DMS153 (cell line): ENCODE results near the gene TEKT2.

Source experiments
- DNase-seq: peaks from one replicate; lab custom pipeline; 2025; lab: John Stamatoyannopoulos, UW

TEKT2 gene

GRCh38 chr1:36106269-36106668 lies 22.4 kb downstream of the TEKT2 start:
- DNase-seq = no peak

DNA sequence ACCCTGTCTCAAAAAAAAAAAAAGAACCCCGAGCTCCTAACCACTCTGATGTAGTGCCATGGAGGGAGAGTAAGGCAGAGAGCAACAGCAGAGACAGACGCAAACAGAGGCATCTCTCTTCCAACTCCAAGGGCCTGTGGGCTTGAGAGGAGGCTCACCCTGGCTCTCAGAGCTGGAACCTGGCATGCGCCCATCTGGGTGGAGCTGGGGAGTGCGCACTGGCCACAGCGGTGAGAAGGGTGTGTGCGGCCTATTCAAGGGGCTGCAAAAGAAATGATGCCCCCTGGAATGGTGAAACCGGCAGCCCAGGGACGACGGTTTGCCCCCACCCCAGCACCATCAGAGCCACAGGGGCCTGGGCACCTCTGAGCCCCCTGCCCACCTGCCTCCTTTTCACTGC lies 23.5 kb downstream of the TEKT2 start:
- DNase-seq = no peak

DNA sequence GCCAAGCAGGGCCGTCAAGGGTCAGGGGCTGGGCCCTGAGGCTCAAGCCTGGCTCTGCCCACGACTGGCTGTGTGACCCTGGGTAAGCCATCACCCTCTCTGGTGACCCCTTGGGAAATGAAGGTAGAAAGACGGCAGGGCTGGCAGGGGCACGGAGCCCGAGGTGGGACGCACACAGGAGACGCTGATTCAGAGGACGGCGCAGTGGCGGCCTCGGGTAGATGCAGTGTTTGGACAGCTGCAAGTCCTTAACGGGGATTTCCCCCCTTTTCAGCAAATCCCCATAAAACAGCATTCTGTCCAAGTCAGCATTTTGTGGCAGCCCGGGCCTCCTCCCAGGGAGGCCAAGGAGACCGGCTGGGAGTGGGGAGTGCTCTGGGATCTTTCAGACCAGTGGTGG lies 24.4 kb downstream of the TEKT2 start:
- no peak for DNase-seq

DNA sequence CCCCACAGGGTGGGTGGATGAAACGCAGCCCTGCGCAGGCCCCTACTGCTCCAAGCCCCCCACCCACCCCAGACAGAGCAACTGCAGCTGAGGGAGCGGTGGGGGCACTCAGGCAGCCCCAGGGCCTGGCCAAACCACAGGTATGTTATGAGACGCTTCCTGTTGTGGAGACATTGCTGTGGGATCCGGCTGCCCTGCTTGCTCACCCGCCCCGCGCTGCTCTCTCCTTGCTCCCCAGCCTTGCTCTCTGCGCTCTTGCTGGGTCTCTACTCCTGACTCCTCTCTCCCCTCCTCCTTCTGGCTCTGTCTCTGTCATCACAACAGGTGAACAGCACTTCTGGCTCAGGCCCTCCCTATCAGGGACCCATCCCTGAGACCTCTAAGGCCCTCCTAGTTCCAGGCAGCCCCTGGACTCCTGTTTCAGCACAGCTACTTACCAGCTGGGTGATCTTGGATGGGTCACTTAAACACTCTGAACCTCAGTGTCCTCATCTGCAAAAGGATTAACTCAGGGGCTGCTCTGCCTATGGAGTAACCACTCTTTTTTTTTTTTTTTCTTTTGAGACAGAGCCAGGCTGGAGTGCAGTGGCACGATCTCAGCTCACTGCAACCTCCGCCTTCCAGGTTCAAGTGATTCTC lies 25.3 kb downstream of the TEKT2 start:
- no peak for DNase-seq

DNA sequence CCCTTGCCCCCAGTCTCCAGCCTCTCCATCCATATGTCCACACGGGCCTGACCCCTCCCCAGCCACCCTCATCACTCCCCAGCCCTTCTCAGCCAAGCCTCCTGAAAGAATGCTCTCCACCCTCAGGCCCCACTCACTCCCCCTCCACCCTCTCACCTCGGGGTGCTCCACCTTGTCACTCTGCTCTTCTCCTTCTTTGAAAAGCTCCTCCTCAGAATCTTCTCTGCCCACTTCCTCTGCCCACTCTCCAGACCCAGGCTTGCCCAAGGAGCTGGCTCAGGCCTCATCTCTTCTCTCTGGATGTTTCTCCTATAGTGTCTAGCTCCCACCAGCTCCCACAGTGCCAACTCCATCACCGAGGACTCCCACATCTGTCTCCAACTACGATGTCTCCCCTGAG lies 27.3 kb downstream of the TEKT2 start:
- no peak for DNase-seq

DNA sequence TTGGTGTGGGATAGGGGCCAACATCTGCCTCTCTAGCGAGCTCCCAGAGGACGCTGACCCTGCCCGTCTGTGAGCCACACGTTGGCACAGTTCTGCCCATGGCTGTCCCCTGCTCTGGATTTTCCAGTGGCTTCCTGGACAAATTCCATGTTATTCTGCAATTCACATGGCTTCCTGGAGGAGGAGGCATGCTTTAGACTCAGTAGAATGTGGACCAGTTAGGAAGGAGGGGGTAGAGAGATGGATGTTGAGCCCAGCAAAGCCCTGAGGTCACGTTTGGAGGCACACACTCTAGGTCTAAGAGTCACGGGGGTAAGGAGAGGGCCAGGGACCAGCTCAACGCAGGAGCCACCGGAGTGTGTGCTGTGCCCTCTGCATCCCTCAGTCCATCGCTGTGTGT lies 28.9 kb downstream of the TEKT2 start:
- DNase-seq = no peak

DNA sequence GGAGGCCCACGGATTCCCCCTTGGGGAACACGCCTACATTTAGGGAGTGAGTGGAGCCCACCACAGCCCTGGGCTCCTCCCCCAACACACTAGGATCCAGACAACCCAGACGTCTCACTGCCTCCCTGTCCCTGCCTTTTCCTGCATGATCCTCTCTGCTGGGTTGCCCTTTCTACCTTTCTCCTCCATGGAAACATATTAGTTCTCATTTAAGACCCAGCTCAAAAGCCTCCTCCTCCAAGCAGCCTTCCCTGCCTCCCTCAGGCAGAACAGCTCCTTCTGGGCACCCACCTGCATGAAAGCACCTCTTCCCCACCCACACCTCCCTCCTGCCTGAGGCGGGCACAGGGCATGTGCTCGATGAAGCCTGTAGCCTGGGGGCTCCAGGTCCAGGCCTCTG lies 30.5 kb downstream of the TEKT2 start:
- DNase-seq = no peak

GRCh38 chr1:36115200-36115669 lies 31.3 kb downstream of the TEKT2 start:
- DNase-seq = no peak

- no peak for DNase-seq
Observed at GRCh38 chr1:36115931-36116330, 32.0 kb downstream of the TEKT2 start.

DNA sequence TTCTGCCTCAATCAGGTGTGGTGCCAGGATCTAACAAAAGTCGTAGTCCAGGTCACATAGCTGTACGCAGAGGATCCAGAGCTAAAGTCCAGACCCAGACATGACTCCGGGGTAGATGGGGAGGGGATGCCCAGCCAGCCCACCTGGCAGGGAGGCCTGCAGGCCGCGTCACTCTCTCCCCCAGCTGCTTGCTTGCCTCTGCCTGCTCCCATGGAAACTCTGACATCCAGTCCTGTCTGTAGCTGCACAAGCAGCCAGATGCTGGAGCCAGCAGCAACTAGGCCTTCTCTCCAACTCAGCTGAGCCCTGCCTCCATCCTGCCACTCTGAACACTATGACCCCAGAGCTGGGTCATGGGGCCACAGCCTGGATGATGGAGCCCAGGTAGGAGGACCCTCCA lies 33.0 kb downstream of the TEKT2 start:
- DNase-seq = no peak

DNA sequence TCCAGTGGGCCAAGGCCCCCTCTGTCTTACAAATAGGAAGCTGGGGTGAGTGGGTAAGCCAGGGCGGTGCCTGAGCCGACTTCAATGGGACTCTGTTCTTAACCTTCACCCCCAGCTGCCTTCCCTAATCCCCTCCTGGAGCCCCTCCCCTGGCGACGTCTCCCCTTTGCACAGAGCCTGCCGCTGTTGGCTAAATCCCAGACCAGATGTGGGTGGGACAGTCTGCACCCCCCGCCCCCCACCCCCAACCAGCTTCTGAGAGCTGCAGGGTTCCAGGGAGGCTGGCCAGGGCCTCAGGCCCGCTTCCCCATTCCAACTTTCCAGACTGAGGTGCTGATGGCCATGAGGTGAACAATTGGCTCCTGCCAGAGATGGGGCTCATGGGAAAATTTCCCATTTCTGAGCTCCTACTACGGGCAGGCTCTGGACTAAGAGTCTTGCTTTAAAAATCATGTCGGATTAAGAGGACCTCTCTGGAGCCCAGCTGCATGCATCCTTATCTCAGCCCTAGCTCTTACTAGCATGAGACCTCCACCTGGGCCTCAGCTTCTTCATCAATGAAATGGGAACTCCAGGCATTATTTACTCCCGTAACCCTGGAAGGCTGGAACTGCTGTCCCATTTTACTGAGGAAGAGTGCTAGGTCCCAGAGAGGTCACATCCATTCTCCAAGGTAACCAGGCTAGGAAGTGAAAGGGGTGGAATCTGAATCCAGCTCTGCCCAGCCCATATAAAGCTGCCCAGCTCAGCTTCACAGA lies 34.7 kb downstream of the TEKT2 start:
- no peak for DNase-seq

DNA sequence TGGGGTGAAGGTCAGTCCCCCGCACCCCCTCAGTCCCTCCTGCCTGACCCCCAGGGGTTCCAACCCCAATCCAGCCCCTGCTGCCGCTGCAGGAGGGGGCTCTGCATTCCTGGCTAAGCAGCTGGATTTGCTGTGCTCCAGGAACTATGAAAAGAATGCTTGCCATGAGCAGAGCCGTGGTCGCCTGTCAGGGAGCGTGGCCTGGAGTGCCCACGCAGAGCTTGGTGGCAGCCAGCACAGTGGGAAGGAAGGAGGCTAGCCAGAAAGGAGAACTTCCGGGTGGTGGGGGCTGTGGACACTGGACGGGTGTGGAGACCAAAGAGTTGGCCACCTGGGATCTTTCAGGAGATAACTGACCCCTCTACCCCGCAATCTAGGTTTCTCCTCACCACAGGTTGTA lies 35.6 kb downstream of the TEKT2 start:
- no peak for DNase-seq

GRCh38 chr1:36122062-36123030 lies 38.5 kb downstream of the TEKT2 start:
- no peak for DNase-seq

GRCh38 chr1:36123356-36123755 lies 39.5 kb downstream of the TEKT2 start:
- DNase-seq = no peak

GRCh38 chr1:36124404-36125128 lies 40.7 kb downstream of the TEKT2 start:
- no peak for DNase-seq

DNA sequence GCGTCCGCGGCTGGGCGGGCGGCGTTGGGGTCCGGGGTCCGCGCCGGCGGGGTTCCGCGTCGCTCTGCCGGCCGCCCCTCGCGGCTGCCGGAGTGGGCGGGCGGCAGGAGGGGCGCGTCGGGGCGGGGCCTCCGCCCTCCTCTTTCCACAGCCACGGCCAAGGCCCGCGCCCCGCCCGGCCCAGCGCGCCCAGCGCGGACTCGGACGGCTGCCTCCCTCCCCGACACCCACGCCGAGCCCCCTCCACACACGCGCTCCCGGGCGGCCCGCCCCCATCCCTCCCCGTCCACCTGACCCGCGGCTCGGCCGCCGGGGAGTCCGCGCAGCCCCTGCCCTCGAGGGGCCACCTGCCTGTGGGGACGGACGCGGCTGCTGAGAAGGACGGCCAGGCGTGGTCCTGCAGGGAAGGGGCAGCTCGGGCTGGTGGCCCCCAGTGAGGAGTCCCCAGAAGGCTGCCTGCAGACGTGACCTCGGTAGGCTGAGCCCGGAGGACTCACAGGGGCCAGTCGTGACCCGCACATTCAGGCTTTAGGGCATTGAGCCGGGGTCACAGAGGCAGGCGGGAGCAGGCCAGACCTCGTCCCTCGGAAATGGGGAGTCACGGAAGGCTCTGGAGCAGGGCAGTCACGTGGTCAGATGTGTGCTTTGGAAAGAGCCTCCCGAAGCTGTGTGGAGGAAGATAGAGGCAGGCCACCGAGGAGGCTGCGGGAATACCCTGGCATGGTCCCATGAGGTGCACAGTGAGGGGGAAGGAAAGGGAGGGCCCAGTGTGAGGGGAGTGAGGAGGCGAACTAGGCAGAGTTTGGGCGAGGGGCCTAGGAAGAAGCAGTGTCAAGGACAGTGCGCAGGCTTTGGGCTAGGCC lies 41.5 kb downstream of the TEKT2 start, which contains the start of gene COL8A2:
COL8A2 (minus strand) TSS at position 94 of the 863 bp plus-strand sequence. CDS start 24,980 bp downstream, outside the sequence.
- no peak for DNase-seq

GRCh38 chr1:36126005-36126716 lies 42.3 kb downstream of the TEKT2 start:
- DNase-seq = no peak

GRCh38 chr1:36126797-36127500 lies 43.1 kb downstream of the TEKT2 start:
- DNase-seq = no peak

DNA sequence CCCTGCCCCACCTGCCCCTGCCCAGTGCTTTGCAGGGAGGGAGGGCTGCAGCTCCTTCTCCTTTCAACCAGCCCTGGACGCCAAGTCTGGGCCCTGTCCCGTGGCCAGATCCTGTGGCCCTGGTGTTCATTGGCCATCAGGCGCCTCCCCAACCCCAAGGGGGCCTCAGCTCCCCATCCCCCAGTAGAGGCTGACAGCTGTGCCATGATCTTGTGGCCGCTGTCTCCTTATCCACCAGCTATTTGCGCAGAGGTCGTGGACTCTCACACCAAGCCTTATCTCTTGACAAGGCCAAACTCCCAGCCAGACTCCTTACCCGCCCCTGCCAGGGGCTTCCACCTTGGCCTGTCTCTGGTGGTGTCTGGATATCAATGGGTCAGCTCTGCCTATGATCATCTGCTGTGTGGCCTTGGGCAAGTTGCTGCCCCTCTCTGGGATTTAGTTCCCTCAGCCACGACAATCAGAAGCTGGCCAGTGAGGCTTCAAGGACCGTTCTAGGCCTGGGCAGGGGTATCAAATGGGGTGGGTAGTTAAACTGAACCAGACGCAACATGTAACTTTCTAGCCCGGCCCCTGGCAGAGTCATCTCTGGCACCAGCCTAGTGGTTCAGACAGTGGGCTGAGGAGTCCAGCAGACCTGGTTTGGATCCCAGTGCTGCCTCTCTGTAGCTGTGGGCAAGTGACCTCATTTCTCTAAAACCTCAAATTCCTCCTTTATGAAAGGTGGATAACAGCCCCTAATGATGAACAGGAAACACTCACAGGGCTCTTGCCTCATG lies 44.4 kb downstream of the TEKT2 start:
- DNase-seq = no peak
